HG03378 (cell line): Measurements from ENCODE around the gene FAM210B.
"Not testable (repeated sequence)": the region's sequence is repeated elsewhere in the genome, so short reads cannot be mapped to it uniquely, and the experiment has no call there.

ENCODE experiments used
- ATAC-seq: cut with Tn5 transposase; IDR thresholded peaks from one replicate; pipeline ENCODE4 v1.9.1; 2021; ENCODE audit warnings: mild to moderate bottlenecking, moderate library complexity; ENCODE audit not compliant: unreplicated experiment

FAM210B gene, protein sequence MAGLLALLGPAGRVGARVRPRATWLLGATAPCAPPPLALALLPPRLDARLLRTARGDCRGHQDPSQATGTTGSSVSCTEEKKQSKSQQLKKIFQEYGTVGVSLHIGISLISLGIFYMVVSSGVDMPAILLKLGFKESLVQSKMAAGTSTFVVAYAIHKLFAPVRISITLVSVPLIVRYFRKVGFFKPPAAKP

DNA sequence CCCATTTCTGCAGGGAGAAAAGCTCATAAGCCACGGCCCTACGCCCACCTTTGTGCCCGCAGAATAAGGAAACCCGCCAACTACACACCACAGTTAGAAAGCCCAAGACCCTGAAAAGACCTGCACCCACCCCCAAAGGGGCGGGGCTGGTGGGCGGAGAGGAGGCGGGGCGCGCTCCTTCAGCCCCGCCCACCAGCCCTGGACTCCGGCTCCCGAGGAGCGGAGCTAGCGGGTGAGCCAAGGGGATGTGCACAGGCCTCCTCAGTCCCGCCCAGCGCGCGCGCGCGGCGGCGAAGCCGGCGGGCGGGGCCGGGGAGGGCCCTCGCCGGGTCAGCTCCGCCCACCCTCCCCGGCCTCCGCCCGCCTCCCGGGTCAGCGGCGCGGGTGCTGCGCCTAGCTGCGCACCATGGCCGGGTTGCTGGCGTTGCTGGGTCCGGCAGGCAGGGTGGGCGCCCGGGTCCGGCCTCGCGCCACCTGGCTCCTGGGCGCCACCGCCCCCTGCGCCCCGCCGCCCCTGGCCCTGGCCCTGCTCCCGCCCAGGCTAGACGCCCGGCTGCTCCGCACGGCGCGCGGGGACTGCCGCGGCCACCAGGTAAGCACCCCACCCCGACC is at the start of gene FAM210B:
TSS of gene FAM210B (plus strand) at position 375 of the 612 bp plus-strand sequence. CDS start at position 407, 32 bp downstream.
- peak; percentile 77 for ATAC-seq

DNA sequence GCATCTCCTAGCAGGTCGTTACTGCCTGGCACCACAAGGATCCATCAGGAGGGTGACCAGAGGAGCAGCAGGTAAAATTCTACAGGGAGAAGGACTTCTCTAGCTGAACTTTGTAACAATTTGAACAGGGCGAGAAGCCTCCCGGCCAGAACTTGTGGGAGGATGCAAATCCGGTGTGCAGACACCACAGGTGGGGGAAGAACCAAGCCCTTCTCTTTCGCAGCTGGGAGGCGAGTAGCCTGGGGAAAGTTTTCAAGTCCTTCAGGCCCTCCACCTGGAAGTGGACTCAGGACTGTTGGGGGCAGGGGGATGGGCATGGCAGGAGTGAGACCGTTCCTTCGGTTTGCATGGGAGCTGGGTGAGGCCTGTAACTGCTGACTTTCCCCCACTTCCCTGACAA is 42.7 kb upstream of the FAM210B start:
- no peak for ATAC-seq

DNA sequence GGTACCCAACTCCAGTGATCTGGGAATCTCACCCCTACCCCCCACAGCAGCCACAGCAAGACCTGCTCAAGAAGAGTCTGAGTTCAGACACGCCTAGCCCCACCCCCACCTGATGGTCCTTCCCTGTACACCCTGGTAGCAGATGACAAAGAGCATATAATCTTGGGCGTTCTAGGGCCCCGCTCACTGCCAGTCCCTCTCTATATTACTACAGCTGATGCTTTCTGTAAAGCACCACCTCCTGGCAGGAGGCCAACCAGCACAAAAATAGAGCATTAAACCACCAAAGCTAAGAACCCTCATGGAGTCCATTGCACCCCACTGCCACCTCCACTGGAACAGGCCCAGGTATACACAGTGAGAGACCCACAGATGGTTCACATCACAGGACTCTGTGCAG is 42.3 kb upstream of the FAM210B start:
- no peak for ATAC-seq

DNA sequence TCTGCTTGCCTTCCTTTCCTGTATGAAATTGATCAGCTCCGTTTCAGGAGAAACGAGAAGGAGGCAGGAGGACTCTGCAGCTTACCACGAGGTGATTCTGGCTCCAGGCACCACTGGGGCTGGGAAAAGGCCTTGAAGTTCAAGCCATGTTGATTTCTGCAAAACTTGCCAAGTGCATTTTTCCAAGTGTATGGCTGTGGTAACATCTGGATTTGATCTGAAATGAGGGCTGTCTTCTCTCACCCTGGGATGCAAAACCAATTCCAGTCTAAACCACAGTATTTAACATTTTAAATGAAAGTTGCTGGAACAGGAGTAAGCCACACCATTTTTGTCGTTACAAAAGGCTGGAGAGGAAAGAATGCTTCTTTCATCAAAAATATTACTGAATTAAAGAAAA is 36.1 kb upstream of the FAM210B start:
- ATAC-seq = no peak

DNA sequence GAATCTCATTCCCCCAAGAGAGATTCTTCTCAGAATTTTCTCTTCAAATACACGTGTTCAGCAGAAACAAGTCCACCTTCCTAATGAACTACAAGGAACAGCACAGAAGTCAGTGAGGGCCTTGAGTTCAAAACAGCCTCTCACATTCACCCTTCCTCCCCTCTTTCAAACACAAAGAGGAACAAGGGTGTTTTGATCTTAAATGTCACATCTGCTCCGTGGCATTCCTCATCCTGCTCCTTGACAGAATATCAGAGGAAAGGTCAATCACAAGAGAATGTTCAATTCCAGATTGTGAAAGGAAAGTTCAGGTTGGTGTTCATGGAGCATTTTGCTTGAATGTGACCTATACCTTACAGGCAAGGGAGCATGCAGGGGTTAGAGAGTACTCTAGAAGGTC is 35.6 kb upstream of the FAM210B start:
- ATAC-seq = no peak

DNA sequence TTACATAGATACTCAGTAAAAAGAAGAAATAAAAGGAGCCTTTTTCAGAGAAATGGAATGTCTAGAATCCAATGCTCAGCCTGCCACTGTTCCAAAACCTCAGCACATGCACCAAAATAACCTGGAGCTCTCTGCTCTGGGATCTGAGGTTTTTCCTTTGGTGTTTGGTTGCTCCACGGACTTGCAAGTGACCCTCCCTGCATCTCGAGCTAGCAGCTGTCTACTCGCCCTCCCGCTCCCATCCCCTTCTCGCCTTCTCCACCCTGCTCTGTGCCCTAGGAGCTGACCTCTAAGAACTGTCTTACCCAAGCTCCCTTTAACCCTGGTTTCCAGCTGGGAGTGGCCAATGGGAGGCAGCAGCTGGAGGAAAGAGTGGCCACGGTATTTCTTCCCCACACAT is 35.1 kb upstream of the FAM210B start:
- no peak for ATAC-seq

DNA sequence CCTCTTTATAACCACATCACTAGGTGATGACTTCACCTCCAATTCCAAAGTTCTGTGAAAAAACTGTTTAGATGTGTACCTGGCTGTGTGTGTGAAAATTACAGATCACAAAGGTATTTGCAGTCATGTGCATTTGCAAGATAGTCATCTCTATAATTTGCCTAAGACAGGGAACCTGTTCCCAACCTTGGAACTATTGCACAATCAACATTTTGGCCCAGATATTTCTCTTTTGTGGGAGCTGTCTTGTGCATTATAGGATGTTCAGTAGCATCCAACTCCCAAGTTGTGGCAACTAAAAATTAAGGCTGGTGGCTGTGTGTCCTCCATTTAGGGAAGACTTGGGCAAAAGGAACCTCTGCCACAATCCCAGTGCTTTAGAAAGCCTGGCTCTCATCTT is 34.0 kb upstream of the FAM210B start:
- no peak for ATAC-seq

DNA sequence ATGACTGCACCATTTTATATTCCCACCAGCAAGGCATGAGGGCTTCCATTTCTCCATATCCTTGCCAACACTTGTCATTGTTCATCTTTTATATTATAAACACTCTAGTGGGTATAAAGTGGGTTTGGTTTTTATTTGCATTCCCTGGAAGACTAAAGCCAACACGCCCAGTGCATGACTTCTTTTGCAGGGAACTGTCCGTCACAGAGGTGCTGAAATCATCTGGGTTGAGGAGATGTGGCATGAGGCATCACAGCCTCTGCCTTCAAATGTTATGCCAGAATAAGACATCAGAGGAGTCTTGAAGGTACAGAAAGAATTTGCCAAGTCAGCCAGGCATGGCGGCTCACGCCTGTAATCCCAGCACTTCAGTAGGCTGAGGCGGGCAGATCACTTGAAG is 29.9 kb upstream of the FAM210B start:
- ATAC-seq = no peak

DNA sequence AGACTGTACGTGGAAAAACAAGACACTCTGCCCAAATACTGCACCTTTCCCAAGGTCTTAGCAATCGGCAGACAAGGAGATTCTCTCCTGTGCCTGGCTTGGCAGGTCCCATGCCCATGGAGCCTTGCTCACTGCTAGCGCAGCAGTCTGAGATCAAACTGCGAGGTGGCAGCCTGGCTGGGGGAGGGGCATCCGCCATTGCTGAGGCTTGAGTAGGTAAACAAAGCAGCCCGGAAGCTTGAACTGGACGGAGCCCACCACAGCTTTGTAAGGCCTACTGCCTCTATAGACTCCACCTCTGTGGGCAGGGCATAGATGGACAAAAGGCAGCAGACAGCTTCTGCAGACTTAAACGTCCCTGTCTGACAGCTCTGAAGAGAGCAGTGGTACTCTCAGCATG is 22.1 kb upstream of the FAM210B start:
- not testable (repeated sequence) for ATAC-seq

DNA sequence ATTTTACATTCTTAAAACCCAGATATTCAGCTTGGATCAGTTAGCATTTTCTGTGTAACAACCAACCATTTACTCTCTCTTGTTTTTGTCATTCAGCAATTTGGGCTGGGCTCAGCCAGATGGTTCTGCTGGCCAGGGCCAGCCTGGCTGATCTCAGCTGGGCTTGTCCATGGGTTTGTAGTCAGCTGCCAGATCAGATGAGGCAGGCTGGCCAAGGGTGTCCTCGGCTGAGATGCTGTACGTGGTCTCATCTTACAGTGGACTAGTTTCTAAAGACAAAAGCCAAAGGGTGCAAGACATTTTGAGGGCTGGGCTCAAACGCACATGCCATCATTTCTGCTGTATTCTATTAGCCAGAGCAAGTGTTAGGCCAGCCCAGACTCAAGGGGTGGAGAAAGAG is 16.0 kb upstream of the FAM210B start:
- no peak for ATAC-seq

DNA sequence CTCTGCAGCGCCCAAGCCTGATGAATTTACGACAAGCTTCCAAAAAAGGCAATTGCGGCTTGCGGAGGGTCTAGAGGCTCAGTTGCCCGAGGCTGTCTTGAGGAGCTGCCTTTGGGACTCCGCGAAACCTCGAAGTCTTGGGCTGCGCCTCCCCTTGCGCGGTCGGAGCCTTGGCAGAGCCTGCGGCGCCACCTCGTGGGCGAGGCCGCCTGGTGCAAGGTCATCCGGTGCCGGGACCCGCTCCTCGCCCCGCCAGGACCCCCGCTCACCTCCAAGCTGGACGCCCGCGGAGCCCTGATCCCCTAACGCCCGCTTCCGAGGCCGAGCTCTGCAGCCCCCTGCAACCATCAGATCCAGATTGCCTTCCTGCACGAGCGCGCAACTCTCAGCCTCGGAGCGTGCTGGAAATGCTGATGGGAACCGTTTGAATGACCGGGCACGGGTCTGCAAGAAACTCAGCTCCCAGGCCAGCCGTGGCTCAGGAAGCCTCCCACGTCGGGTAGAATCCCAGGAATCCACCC is 14.9 kb upstream of the FAM210B start:
- no peak for ATAC-seq

DNA sequence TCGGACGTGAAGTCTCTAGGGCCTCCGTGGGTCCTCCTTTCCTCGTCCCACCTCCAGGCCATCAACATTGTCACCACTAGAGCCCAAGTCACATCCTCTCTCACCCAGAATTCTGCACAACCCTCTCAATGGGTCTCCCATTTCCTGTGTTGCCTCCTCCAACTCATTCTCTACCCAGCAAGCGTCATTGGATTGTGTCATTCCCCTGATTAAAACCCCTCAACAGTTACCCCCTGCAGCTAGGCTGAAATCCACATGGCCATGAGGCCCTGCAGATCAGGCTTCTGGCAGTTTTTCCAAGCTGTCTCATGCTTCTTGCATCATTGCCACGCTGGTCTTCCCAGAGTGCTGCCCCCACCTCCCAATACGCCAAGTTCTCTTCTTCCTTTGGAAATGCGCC is 12.9 kb upstream of the FAM210B start:
- no peak for ATAC-seq

DNA sequence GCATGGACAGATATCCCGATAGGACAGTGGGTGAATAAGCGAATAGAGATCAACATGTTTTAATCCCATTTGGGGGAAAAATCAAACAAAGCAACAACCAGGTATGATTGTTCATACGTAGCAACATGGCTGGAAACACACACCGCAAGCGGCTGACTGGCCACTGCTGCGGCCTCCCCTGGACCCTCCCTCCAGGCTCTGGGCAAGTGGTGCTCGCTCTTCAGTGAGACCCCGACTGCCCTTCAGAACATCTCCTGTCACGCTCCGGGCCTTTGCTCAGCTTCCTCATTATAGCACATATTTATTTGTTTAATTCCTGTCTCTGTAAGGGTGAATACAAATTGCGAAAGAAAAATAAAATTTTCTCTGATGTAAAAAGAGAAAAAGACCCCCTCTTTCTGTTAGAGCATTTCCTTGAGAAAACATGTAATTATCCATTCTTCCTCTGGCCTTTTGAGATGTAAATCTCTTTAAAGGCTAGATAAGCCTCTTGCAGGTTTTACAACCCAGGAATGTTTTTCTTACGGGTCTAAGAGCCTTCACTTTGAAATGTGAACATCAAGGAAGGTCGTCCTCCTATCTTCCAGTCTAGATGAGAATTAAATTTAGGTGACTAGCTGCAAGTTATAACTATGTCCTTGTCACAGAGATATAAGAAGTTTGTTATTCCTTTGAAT is 11.0 kb upstream of the FAM210B start:
- no peak for ATAC-seq

DNA sequence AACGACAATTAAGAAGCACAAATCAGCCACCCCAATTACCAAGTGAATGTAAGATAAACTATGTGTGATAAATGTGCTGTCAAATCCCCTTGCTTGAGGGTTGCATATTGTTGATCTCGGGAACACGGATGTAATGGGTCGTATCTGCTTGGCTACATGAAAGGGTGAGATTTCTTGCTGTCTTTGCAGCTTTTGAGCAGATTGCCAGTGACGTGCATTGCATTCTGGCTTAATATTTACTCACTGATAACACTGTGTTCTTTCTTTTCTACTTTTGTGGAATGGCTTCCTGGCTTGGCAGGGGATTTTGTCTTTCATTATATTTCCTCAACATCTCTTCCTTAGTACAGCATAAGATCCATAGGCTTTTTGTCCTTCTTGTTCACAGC is 10.5 kb upstream of the FAM210B start:
- no peak for ATAC-seq

DNA sequence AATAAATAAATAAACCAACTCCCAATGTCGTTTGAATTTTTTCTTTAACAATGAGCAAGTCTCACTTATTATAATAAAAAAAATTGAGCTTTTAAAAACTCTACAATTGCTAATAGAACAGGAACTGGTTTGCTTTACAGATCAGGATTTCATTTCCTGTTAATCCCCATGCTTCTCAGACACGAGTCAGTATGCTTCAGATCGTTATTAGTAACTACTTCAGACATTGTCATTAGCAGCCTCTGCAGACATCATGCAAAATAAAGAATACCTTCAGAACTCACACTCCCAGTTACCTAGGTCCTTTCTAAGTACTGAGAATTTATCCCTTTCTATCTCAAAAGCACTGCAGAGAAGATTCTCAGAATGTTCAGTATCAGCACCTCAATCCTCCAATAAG is 10.0 kb upstream of the FAM210B start:
- no peak for ATAC-seq

DNA sequence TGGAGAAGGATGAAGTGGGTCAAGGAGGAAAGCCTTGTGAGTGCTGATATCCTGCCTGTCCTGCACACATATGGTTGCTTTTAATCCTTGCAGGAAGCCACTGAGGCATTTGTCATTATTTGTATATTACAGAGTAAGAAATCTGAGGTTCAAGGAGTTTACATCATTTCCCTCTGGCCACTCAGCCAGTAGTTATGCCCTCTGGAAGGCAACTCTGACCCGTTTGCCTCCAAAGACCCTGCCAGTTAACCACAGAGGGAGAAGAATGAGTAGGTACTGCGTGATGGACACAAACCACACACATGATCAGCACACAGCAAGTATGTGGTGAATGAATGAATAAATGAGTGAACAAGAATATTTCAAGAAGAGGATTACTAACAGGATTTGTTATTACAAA is 7.9 kb upstream of the FAM210B start:
- no peak for ATAC-seq

DNA sequence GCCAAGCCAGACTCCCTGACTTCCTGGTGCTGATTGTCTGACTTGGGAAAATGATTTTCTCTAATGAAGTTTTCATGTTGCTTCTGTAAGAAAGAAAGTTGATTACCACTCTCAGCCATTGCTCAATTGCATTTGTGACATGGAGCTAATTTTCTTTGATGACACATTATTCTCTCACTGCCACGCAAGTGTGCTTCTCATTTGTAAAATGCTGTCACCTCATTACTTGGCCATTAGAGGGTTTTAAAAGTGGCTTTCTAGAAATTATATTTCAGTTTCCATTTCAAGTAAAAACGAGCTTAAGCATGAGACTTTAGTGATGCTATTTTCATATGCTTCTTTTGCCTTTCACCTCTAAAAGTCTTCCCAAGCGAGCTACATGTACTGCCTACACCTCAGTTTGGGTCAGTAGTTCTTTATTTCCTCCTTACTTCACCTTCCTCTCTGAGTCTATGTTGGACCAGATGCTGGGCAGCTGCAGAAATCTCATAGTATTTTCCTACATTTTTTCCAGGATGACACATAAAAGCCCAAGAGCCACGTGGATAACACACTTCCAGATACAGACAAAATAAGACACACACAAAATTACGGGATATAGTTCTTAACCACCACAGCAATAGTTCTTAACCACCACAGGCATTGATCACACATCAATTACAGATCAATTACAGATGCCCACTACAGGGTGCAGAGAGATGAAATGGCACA is 6.3 kb upstream of the FAM210B start:
- ATAC-seq = no peak

DNA sequence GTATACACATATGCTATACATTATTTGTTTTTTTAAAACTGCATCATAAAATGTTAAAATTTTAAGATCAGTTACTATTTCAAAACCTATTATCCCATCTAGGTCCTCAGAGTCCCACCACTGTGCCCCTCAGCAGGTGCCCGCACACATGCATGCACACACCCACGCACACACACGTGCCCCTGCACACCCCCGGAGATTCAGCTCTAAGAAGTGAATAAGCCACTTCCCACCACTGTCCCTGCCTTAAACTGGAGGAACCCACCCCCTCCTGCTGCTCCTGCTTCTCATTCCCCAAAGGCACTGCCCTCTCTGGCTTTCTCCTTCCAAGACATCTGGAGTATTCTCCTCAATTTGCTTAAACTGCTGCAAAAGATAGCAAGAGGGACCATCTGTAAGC is 5.4 kb upstream of the FAM210B start:
- no peak for ATAC-seq

DNA sequence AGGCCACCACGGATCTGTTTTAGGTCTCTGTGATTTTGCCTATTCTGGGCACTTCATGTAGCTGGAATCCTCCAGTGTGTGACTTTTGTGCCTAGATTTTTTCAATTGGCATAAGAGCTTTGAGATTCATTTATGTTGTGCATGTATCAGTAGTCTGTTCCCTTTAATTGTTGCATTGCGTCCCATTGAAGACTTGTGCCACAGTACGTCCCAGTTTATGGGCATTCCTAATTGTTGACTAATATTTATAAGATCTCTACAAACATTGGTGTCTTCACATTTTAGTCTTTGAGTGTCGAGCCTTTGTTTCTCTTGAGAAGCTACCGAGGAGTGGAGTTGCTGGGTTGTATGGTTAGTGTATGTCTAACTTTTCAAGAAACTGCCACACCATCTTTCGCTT is 704 bp upstream of the FAM210B start:
- no peak for ATAC-seq

DNA sequence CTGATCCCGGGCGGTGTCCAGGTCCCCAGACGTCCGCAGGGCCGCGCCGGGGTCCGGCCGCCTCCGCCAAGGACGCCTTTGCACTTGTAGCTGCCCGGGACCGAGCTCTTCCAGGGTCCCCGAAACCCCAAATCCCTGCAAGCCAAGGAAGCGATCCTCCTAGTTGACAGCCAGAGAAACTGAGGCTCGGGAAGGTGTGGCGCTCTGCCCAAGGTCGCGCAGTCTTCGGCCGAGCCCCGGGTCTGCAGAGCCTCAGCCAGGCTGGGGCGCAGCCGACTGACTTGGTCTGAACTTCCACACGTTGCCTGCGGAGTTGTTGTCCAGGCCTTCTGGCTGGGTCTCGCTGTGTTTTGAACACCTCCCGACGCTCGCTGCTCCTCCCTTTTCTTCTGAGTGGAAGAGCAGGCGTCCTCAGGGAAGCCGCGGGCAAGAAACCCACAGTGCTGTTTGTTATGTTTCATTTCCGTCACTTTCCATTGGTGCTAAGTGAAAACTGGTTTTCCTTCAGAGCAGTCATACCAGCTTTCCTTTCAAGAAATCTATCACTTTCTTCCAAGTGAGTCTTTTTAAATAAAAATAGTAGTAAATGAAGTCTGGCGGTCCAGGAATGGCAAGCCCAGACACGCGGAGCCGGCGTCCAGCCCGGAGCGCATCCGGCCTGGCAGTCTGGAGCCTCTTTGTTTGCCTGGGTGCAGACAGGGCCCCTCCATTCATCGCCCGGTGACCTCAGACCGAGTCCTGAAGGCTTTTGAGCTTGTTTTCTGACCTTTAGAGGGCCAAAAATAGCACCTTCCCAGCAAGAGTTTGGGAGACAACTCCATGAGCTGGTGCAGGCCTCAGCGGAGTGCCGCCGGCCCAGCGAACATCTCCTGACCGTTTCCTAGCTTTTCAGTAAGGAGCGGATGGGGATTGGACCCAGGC is 698 bp downstream of the FAM210B start:
- peak; percentile 36 for ATAC-seq
